ENCODE results near the gene WNK4. TPM values are rescaled to one million over a fixed set of nuclear protein-coding genes. Genes with fewer than 3 reads are reported as not detected.

WNK4 gene
- total RNA-seq, 1 experiment from 2014 or later: 1.5 TPM

- ATAC-seq (no peak), DNase-seq (ENCODE audit: low spot score) (no peak)
- Mint-ChIP-seq H3K36me3 (peaks cover 61% of the 10 kb centered on the region), H3K27ac (no peak overlapping the region), H3K4me3 (no peak overlapping the region), H3K27me3 (ENCODE audit: low read depth) (no peaks in the 10 kb centered on the region), H3K4me1 (no peaks in the 10 kb centered on the region), H3K9me3 (no peaks in the 10 kb centered on the region)
- TF ChIP-seq ZNF671 (CRISPR knock-in tag; IDR thresholded peaks at IDR 0.05): no peak
- TF ChIP-seq EMX1 (CRISPR knock-in tag; IDR thresholded peaks at IDR 0.05): no peak
- no peak for TF ChIP-seq TCF7 (CRISPR knock-in tag; IDR thresholded peaks at IDR 0.05; ENCODE audit: low read depth)
- TF ChIP-seq ZNF263 (CRISPR knock-in tag; IDR thresholded peaks at IDR 0.05; ENCODE audit: low read depth): no peak
- TF ChIP-seq ZNF423 (CRISPR knock-in tag; IDR thresholded peaks at IDR 0.05): no peak
- no peak for TF ChIP-seq NR1H2 (CRISPR knock-in tag; IDR thresholded peaks at IDR 0.05)
- TF ChIP-seq ZNF532 (CRISPR knock-in tag; IDR thresholded peaks at IDR 0.05; ENCODE audit: borderline replicate concordance): no peak
- ChIA-PET CTCF (interaction anchor here (0.9 to 1.4 kb wide), 2 partner anchors 111 to 121 kb away, joined by 3 to 4 read pairs; no protein-coding TSS in a partner anchor), POLR2A (no interaction called here)
These were observed 37.5 kb downstream of the WNK4 start for GRCh38 chr17:42817866-42818265.

GRCh38 chr17:42818379-42818778 is 38.0 kb downstream of the WNK4 start:
- ChIA-PET POLR2A (no interaction called here), CTCF (interaction anchor here (0.9 kb wide), 1 partner anchor 110 kb away, joined by 3 read pairs; no protein-coding TSS in a partner anchor)
- no peak overlapping the region for H3K27ac Mint-ChIP-seq
- ATAC-seq (no peak), DNase-seq (ENCODE audit: low spot score) (no peak)
- peaks cover 2% of the 10 kb centered on the region for H3K4me1 Mint-ChIP-seq
- H3K27me3 Mint-ChIP-seq (ENCODE audit: low read depth): no peaks in the 10 kb centered on the region
- H3K4me3 Mint-ChIP-seq: no peak overlapping the region
- H3K36me3 Mint-ChIP-seq: peaks cover 61% of the 10 kb centered on the region
- TF ChIP-seq ZNF219 (CRISPR knock-in tag; IDR thresholded peaks at IDR 0.05; ENCODE audit: borderline replicate concordance) (no peak), USF2 (CRISPR knock-in tag; IDR thresholded peaks at IDR 0.05) (no peak), CREB1 (CRISPR knock-in tag; IDR thresholded peaks at IDR 0.05) (no peak), AR (CRISPR knock-in tag; IDR thresholded peaks at IDR 0.05) (no peak), ZNF121 (CRISPR knock-in tag; IDR thresholded peaks at IDR 0.05) (no peak), ZNF232 (CRISPR knock-in tag; IDR thresholded peaks at IDR 0.05) (no peak), SMAD4 (CRISPR knock-in tag; IDR thresholded peaks at IDR 0.05) (no peak), ZMAT4 (CRISPR knock-in tag; IDR thresholded peaks at IDR 0.05) (no peak), ZNF425 (CRISPR knock-in tag; conservative IDR thresholded peaks at IDR 0.05) (no peak), ZNF512 (CRISPR knock-in tag; IDR thresholded peaks at IDR 0.05; ENCODE audit: borderline replicate concordance) (no peak), ZBTB21 (CRISPR knock-in tag; IDR thresholded peaks at IDR 0.05; ENCODE audit: borderline replicate concordance) (no peak), PRRX2 (CRISPR knock-in tag; IDR thresholded peaks at IDR 0.05) (no peak), KAT7 (CRISPR knock-in tag; IDR thresholded peaks at IDR 0.05; ENCODE audit: borderline replicate concordance) (no peak), NR1H2 (CRISPR knock-in tag; IDR thresholded peaks at IDR 0.05) (no peak), CDX4 (CRISPR knock-in tag; IDR thresholded peaks at IDR 0.05; ENCODE audit: borderline replicate concordance) (no peak), NFE2L1 (CRISPR knock-in tag; IDR thresholded peaks at IDR 0.05) (no peak)
- H3K9me3 Mint-ChIP-seq: no peaks in the 10 kb centered on the region
